HG03025 (cell line): ENCODE results near the gene CHD9NB.

Source experiments
- ATAC-seq: cut with Tn5 transposase; IDR thresholded peaks from one replicate; pipeline ENCODE4 v1.9.1; 2021; ENCODE audit warnings: mild to moderate bottlenecking, moderate library complexity; ENCODE audit not compliant: unreplicated experiment, low FRiP score

Gene CHD9NB

GRCh38 chr16:53052519-53053501, at the start of gene CHD9NB:
Gene CHD9NB (minus strand): TSS chr16:53052897. CDS start chr16:53044158, 8,739 bp downstream.
- no peak for ATAC-seq

- ATAC-seq = no peak
These were observed 48.2 kb upstream of the CHD9NB start for GRCh38 chr16:53100889-53101288.

- ATAC-seq = no peak
These were observed 47.5 kb upstream of the CHD9NB start for GRCh38 chr16:53100131-53100748.

- ATAC-seq = peak; percentile 48
These were observed 46.8 kb upstream of the CHD9NB start for GRCh38 chr16:53099318-53100130.

GRCh38 chr16:53098526-53099317, 46.0 kb upstream of the CHD9NB start:
- ATAC-seq = peak; percentile 62

- no peak for ATAC-seq
These were observed 44.5 kb upstream of the CHD9NB start for GRCh38 chr16:53097190-53097589.

GRCh38 chr16:53094013-53094630, 41.4 kb upstream of the CHD9NB start:
- ATAC-seq = peak; percentile 43

- ATAC-seq = no peak
These were observed 40.6 kb upstream of the CHD9NB start for GRCh38 chr16:53093162-53093744.

- no peak for ATAC-seq
These were observed 39.6 kb upstream of the CHD9NB start for GRCh38 chr16:53092284-53092683.

- ATAC-seq = no peak
These were observed 38.9 kb upstream of the CHD9NB start for GRCh38 chr16:53091466-53092211.

GRCh38 chr16:53090591-53091411, 38.1 kb upstream of the CHD9NB start:
- peak; percentile 60 for ATAC-seq

- ATAC-seq = no peak
These were observed 37.5 kb upstream of the CHD9NB start for GRCh38 chr16:53090286-53090590.

- ATAC-seq = no peak
These were observed 37.0 kb upstream of the CHD9NB start for GRCh38 chr16:53089434-53090285.

GRCh38 chr16:53087101-53087500, 34.4 kb upstream of the CHD9NB start:
- ATAC-seq = no peak

- no peak for ATAC-seq
These were observed 33.3 kb upstream of the CHD9NB start for GRCh38 chr16:53085931-53086421.

- no peak for ATAC-seq
These were observed 32.7 kb upstream of the CHD9NB start for GRCh38 chr16:53085369-53085843.
